Endothelial cell of umbilical vein (primary cell): Measurements from ENCODE around the gene PDE11A. TPM values are rescaled to one million over a fixed set of nuclear protein-coding genes. Genes with fewer than 3 reads are reported as not detected.

Source experiments
- BruUV-seq: library from RNA; stranded (reverse); fragments of 400-500 nt; replicated peaks from 2 replicates; lab custom pipeline; 2021; lab: Mats Ljungman, UMichigan
- CTCF ChIA-PET: fragments of 300-600, 350-600 bp; sonication (Branson Sonifier 250); formaldehyde crosslinking; loops from one replicate; lab custom pipeline; 2021; ENCODE audit warnings: antibody characterized with exemption, inconsistent platforms; lab: Charles Lee
- POLR2A ChIA-PET: fragments of 300-600, 350-600 bp; sonication (Branson Sonifier 250); formaldehyde crosslinking; loops from one replicate; lab custom pipeline; 2021; ENCODE audit warnings: antibody characterized with exemption, inconsistent platforms; lab: Charles Lee
- DNase-seq: peaks from one replicate; pipeline ENCODE4 v3.0.0-alpha.2; 2011; ENCODE audit warnings: low read depth, low spot score
- FAIRE-seq: peaks from 2 replicates; lab custom pipeline; 2011; peaks lifted over from hg19 to GRCh38; lab: Jason Lieb, UNC
- H2AFZ ChIP-seq: 2 replicates; pipeline ENCODE4 v1.6.0; 2012; ENCODE audit warnings: low read depth, low read length, control low read depth, inconsistent platforms
- H3K27ac ChIP-seq: 2 replicates; pipeline ENCODE4 v1.5.1; 2011; ENCODE audit warnings: low read depth, mild to moderate bottlenecking, control low read depth, low read length, moderate library complexity; ENCODE audit not compliant: insufficient read depth
- H3K27me3 ChIP-seq, 2 experiments: 2 replicates each; pipeline versions ENCODE4 v1.6.0 to v1.6.1; 2011; ENCODE audit warnings: low read length in 2 of 2, mixed read lengths in 1 of 2; ENCODE audit not compliant: control insufficient read depth in 2 of 2, insufficient read depth in 2 of 2
- H3K36me3 ChIP-seq, 2 experiments: 2 replicates in 1 of 2; 3 replicates in 1 of 2; pipeline ENCODE4 v1.5.1; 2011; ENCODE audit warnings: low read length in 2 of 2, mild to moderate bottlenecking in 1 of 2, moderate library complexity in 1 of 2; ENCODE audit not compliant: control insufficient read depth in 2 of 2, insufficient read depth in 2 of 2; ENCODE audit errors: extremely low read depth in 1 of 2
- H3K4me1 ChIP-seq: 3 replicates; pipeline ENCODE4 v1.5.1; 2011; ENCODE audit warnings: mild to moderate bottlenecking, low read length; ENCODE audit not compliant: control insufficient read depth, insufficient read depth; ENCODE audit errors: extremely low read depth
- H3K4me2 ChIP-seq: 2 replicates; pipeline ENCODE4 v1.6.1; 2011; ENCODE audit warnings: low read length, control low read depth, mixed read lengths; ENCODE audit not compliant: insufficient read depth
- H3K4me3 ChIP-seq, 3 experiments: fragments of 200-600 bp in 1 of 3; sonication (generic), shearing (Covaris generic) in 1 of 3; replicated peaks in 1 of 3; 2 replicates each; pipeline ENCODE4 v1.5.1; 2011 to 2016; ENCODE audit warnings: control low read depth in 3 of 3, low read length in 3 of 3, mild to moderate bottlenecking in 2 of 3, inconsistent platforms in 1 of 3, low read depth in 1 of 3, moderate library complexity in 1 of 3; ENCODE audit not compliant: insufficient read depth in 1 of 3
- H3K79me2 ChIP-seq: 2 replicates; pipeline ENCODE4 v1.6.0; 2012; ENCODE audit warnings: low read length, inconsistent platforms; ENCODE audit not compliant: control insufficient read depth, insufficient read depth
- H3K9ac ChIP-seq: replicated peaks from 2 replicates; pipeline ENCODE3; 2011; ENCODE audit warnings: low read length, control low read depth; ENCODE audit not compliant: insufficient read depth; ENCODE audit errors: extremely low read depth
- H3K9me1 ChIP-seq: replicated peaks from 3 replicates; pipeline ENCODE4 v1.6.0; 2011; ENCODE audit warnings: mild to moderate bottlenecking, low read length; ENCODE audit not compliant: control insufficient read depth, insufficient read depth; ENCODE audit errors: extremely low read depth
- H3K9me3 ChIP-seq: replicated peaks from 2 replicates; pipeline ENCODE4 v1.5.1; 2012; ENCODE audit warnings: low read length, inconsistent platforms; ENCODE audit not compliant: control insufficient read depth, insufficient read depth
- H4K20me1 ChIP-seq: replicated peaks from 2 replicates; pipeline ENCODE3; 2011; ENCODE audit warnings: mild to moderate bottlenecking, low read length; ENCODE audit not compliant: control insufficient read depth, insufficient read depth; ENCODE audit errors: extremely low read depth
- CTCF ChIP-seq, 2 donors: IDR thresholded peaks; 1 replicate in 1 of 2; 2 replicates in 1 of 2; pipeline ENCODE4 v1.5.1; 2011; ENCODE audit warnings: low read length in 2 of 2, mild to moderate bottlenecking in 2 of 2, moderate library complexity in 2 of 2, control low read depth in 1 of 2, inconsistent platforms in 1 of 2, low read depth in 1 of 2; ENCODE audit not compliant: insufficient read depth in 1 of 2; ENCODE audit errors: extremely low read depth in 1 of 2
- EZH2 ChIP-seq: IDR thresholded peaks from 2 replicates; pipeline ENCODE4 v1.6.1; 2012; ENCODE audit warnings: borderline replicate concordance, low read depth, mild to moderate bottlenecking, moderate library complexity, low read length, inconsistent platforms; ENCODE audit not compliant: severe bottlenecking
- FOS ChIP-seq: IDR thresholded peaks from 2 replicates; pipeline ENCODE4 v1.6.1; 2011; ENCODE audit warnings: mild to moderate bottlenecking, low read length, moderate library complexity, borderline replicate concordance; ENCODE audit not compliant: insufficient read depth
- GATA2 ChIP-seq: IDR thresholded peaks from 2 replicates; pipeline ENCODE4 v1.7.0; 2011; ENCODE audit warnings: low read depth, mild to moderate bottlenecking, moderate library complexity, mixed read lengths, low read length; ENCODE audit not compliant: insufficient read length, insufficient read depth
- JUN ChIP-seq: IDR thresholded peaks from 2 replicates; pipeline ENCODE4 v1.6.1; 2011; ENCODE audit warnings: borderline replicate concordance, low read depth; ENCODE audit not compliant: insufficient read length, insufficient read depth
- MAX ChIP-seq: IDR thresholded peaks from 2 replicates; pipeline ENCODE4 v1.6.1; 2011; ENCODE audit not compliant: insufficient read depth, insufficient read length
- MYC ChIP-seq: IDR thresholded peaks from one replicate; pipeline ENCODE4 v1.6.1; 2011; ENCODE audit warnings: mild to moderate bottlenecking, low read depth, low read length
- POLR2A ChIP-seq: IDR thresholded peaks from 2 replicates; pipeline ENCODE4 v1.6.1; 2012; ENCODE audit warnings: low read depth, mild to moderate bottlenecking, control low read depth, low read length
- POLR2AphosphoS5 ChIP-seq: IDR thresholded peaks from 2 replicates; pipeline ENCODE4 v1.6.1; 2012; ENCODE audit warnings: low read depth, mild to moderate bottlenecking, control low read depth, low read length, moderate library complexity; ENCODE audit not compliant: insufficient read depth
- dilution Hi-C: fragments of 300-500 bp; cut with MboI; formaldehyde crosslinking; loops from one replicate; pipeline ENCODE4 v1.15.0; 2019; ENCODE audit warnings: low sequenced_read_pairs; ENCODE audit not compliant: extremely low pct_ligation_motif_present
- intact Hi-C: fragments of 100-400 bp; cut with micrococcal nuclease; formaldehyde crosslinking; loops from one replicate; pipeline ENCODE4 v1.10.0; 2022
- polyA plus RNA-seq, 4 experiments: library from polyadenylated mRNA; depleted of rRNA in 3 of 4; stranded (reverse) in 3 of 4; unstranded in 1 of 4; fragments of >200 nt; gene quantifications; 2 replicates each; pipeline versions ENCODE4 v1.2.1 to v1.2.3, GENCODE V29; 2011 to 2012; ENCODE audit warnings: missing spikeins in 1 of 4
- total RNA-seq: library from RNA; stranded (reverse); gene quantifications from 2 replicates; pipeline ENCODE4 v1.2.3, GENCODE V29; 2021

PDE11A gene
- total and polyA plus RNA-seq, 2 donors (not counting 3 experiments of a cell fraction or from before 2014, with no cell fraction given) = 0.07 to 0.51 TPM

GRCh38 chr2:177603181-177603580 lies 469.4 kb downstream of the PDE11A start:
- H2AFZ ChIP-seq = no peak overlapping the region
- dilution Hi-C loops = no loop called here
- no peak overlapping the region for H3K4me3 ChIP-seq
- CTCF ChIA-PET = interaction anchor here (1.9 to 3.2 kb wide), 3 partner anchors 12 to 438 kb away, joined by 5 to 17 read pairs (median 6); no protein-coding TSS in a partner anchor
- H3K36me3 ChIP-seq = no peaks in the 10 kb centered on the region
- TF ChIP-seq GATA2 (no peak), FOS (no peak), CTCF (IDR thresholded peaks at IDR 0.05; ENCODE audit: extremely low read depth in 1 of 2, insufficient read depth in 1 of 2, low read depth in 1 of 2, low read length in 2 of 2) (no peak), MAX (no peak), POLR2A (no peak), POLR2AphosphoS5 (no peak), EZH2 (no peak), JUN (no peak), MYC (no peak)
- no peak overlapping the region for H3K9ac ChIP-seq
- POLR2A ChIA-PET = no interaction called here
- no peaks in the 10 kb centered on the region for H3K27me3 ChIP-seq
- no peaks in the 10 kb centered on the region for H3K79me2 ChIP-seq
- DNase-seq (no peak), FAIRE-seq (no peak)
- H3K27ac ChIP-seq = no peak overlapping the region
- no TSS peak for BruUV-seq
- intact Hi-C loops = loop anchor here (5.0 kb wide), 2 partner anchors 336 to 436 kb away; no protein-coding TSS in a partner anchor
- no peak overlapping the region for H3K4me2 ChIP-seq
- no peaks in the 10 kb centered on the region for H3K9me3 ChIP-seq
- no peaks in the 10 kb centered on the region for H4K20me1 ChIP-seq
- no peaks in the 10 kb centered on the region for H3K9me1 ChIP-seq
- H3K4me1 ChIP-seq = peaks cover 3% of the 10 kb centered on the region
